ENCODE measurements around the gene ZNF564. TPM values are rescaled to one million over a fixed set of nuclear protein-coding genes. Genes with fewer than 3 reads are reported as not detected.
A peak's percentile ranks its signal among the peaks of the same experiment; 100 is the strongest.

ZNF564 gene
- total and polyA plus RNA-seq, 2 of the 13 experiments (the other 11 are each of a cell fraction or from before 2014, with no cell fraction given) = 2.3 to 11.1 TPM

DNA sequence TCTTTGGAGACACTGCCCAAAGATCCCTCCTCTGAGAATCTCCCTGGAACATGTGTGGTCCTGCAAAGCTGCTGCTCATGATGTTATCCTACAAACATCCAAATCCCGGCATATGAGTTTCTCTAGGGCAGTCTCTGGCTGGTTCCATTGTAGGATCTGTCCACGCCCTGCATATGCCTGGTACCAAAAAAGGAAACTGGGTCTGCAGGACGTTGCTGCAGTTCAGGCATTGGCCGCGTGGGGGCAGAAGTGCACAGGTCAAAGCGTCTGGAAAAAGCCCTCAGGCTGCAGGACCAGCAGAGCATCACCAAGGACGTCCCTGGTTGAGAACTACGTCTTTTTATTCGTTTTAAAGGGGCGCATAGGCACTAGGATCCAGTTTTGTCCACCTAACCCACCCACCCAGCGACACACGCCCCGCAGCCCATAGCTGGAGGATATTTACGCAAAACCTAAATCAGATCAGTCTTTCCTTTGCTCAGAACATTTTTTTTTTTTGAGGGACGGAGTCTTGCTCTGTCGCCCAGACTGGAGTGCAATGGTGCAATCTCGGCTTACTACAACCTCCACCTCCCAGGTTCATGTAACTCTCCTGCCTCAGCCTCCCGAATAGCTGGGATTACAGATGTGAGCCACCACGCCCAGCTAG lies 12.9 kb upstream of the ZNF564 start:
- ChIA-PET POLR2A (no interaction called here), CTCF (ENCODE audit: low intra/inter-chr PET ratio, low total read pairs) (interaction anchor here (1.1 to 1.9 kb wide), 3 partner anchors 76 to 112 kb away, joined by 3 to 17 read pairs (median 5); no protein-coding TSS in a partner anchor)
- ATAC-seq (peak; percentile 85), DNase-seq (ENCODE audit: low spot score) (peak; percentile 71), FAIRE-seq (peak; percentile 96)
- Histone ChIP-seq H3K27me3 (ENCODE audit: control insufficient read depth in 1 of 2, insufficient read depth in 2 of 2, low read length in 2 of 2) (no peaks in the 10 kb centered on the region; a peak in 1 of 5 replicates), H3K9me3 (ENCODE audit: low read length) (no peaks in the 10 kb centered on the region), H3K4me2 (ENCODE audit: low read depth, low read length) (peak overlapping the region; percentile 60), H3K79me2 (ENCODE audit: insufficient read depth, low read length) (no peaks in the 10 kb centered on the region), H3K9ac (ENCODE audit: insufficient read depth, low read depth, low read length) (no peak overlapping the region), H3K4me1 (ENCODE audit: insufficient read depth, low read length) (no peaks in the 10 kb centered on the region), H2AFZ (ENCODE audit: low read length) (peak overlapping the region; percentile 63), H3K4me3 (replicated peaks in 1 of 3; ENCODE audit: insufficient read depth in 1 of 3, low read depth in 2 of 3, low read length in 3 of 3) (no peak overlapping the region), H3K36me3 (replicated peaks in 1 of 2; ENCODE audit: control insufficient read depth in 1 of 2, insufficient read depth in 2 of 2, low read length in 2 of 2) (no peaks in the 10 kb centered on the region), H3K27ac (ENCODE audit: extremely low read length, insufficient read depth, low read length) (no peak overlapping the region), H4K20me1 (ENCODE audit: insufficient read depth, low read length) (no peaks in the 10 kb centered on the region)
- BruUV-seq (replicated peaks) = no TSS peak
- in situ Hi-C loops (cut with HindIII; ENCODE audit: extremely low pct_ligation_motif_present, low pct_unique_long_range_greater_than_20kb) = loop anchor here (5.0 kb wide), 1 partner anchor 108 kb away; no protein-coding TSS in a partner anchor
- 24% methylated on average over 17 of the region's 19 CpGs for WGBS (ENCODE audit: low lambda C conversion rate)
- intact Hi-C loops (cut with micrococcal nuclease; ENCODE audit: unreplicated experiment) = loop anchor here (1.0 kb wide), 1 partner anchor 108 kb away; no protein-coding TSS in a partner anchor
- TF ChIP-seq CBX1 (IDR thresholded peaks at IDR 0.05; ENCODE audit: low read depth) (no peak), ZBTB4 (CRISPR knock-in tag; IDR thresholded peaks at IDR 0.05; ENCODE audit: borderline replicate concordance) (no peak), ZNF891 (CRISPR knock-in tag; IDR thresholded peaks at IDR 0.05) (no peak), KDM5B (CRISPR knock-in tag; IDR thresholded peaks at IDR 0.05; ENCODE audit: borderline replicate concordance) (peak; percentile 24; the same call in 1 of the 2 replicates), ZNF331 (CRISPR knock-in tag; IDR thresholded peaks at IDR 0.05) (0 out of 2 replicates have a peak, but pooled peaks have one; percentile 43), ZNF317 (CRISPR knock-in tag; IDR thresholded peaks at IDR 0.05) (no peak), ELF3 (CRISPR knock-in tag; IDR thresholded peaks at IDR 0.05) (0 out of 2 replicates have a peak, but pooled peaks have one; percentile 34), GRHL1 (CRISPR knock-in tag; conservative IDR thresholded peaks at IDR 0.05) (no peak), RAD51 (IDR thresholded peaks at IDR 0.05; ENCODE audit: borderline replicate concordance) (no peak), ZNF605 (CRISPR knock-in tag; IDR thresholded peaks at IDR 0.05) (0 out of 2 replicates have a peak, but pooled peaks have one; percentile 22), GATAD2A (CRISPR knock-in tag; IDR thresholded peaks at IDR 0.05) (no peak), NFKBIZ (CRISPR knock-in tag; IDR thresholded peaks at IDR 0.05) (no peak), SRF (IDR thresholded peaks at IDR 0.05; ENCODE audit: low read depth, low read length) (peak; percentile 84), XRCC5 (optimal IDR thresholded peaks at IDR 0.05; ENCODE audit: low read length) (peak; percentile 84), RAD21 (CRISPR knock-in tag; IDR thresholded peaks at IDR 0.05) (peak; percentile 87), YY1 (IDR thresholded peaks at IDR 0.05; ENCODE audit: insufficient read depth, insufficient replicate concordance, low read depth, low read length) (no peak), NFIB (CRISPR knock-in tag; IDR thresholded peaks at IDR 0.05; ENCODE audit: borderline replicate concordance) (no peak)
- TF ChIP-seq, protein P1, sequence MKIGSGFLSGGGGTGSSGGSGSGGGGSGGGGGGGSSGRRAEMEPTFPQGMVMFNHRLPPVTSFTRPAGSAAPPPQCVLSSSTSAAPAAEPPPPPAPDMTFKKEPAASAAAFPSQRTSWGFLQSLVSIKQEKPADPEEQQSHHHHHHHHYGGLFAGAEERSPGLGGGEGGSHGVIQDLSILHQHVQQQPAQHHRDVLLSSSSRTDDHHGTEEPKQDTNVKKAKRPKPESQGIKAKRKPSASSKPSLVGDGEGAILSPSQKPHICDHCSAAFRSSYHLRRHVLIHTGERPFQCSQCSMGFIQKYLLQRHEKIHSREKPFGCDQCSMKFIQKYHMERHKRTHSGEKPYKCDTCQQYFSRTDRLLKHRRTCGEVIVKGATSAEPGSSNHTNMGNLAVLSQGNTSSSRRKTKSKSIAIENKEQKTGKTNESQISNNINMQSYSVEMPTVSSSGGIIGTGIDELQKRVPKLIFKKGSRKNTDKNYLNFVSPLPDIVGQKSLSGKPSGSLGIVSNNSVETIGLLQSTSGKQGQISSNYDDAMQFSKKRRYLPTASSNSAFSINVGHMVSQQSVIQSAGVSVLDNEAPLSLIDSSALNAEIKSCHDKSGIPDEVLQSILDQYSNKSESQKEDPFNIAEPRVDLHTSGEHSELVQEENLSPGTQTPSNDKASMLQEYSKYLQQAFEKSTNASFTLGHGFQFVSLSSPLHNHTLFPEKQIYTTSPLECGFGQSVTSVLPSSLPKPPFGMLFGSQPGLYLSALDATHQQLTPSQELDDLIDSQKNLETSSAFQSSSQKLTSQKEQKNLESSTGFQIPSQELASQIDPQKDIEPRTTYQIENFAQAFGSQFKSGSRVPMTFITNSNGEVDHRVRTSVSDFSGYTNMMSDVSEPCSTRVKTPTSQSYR (CRISPR knock-in tag; IDR thresholded peaks at IDR 0.05; ENCODE audit: borderline replicate concordance) = no peak
